H7 (cell line): Measurements from ENCODE around the gene SRA1. TPM values are rescaled to one million over a fixed set of nuclear protein-coding genes. Genes with fewer than 3 reads are reported as not detected.

ENCODE experiments used
- total RNA-seq: library from RNA; depleted of rRNA; stranded (reverse); fragments of >200 nt; shearing (Covaris generic); gene quantifications from 2 replicates; pipeline ENCODE4 v1.2.3, GENCODE V29; 2014; rRNA removed

Gene SRA1
- total RNA-seq, 1 experiment from 2014 or later, result 36.4 TPM

Other genes starting within 250 kb of the SRA1 start
- 1.6 and 2.3 TPM in 2 replicates for gene HBEGF, start 210.9 kb downstream of the SRA1 start, total RNA-seq
- 0.33 TPM in 1 of 2 replicates, not detected in the other for gene SLC4A9, start 197.3 kb downstream of the SRA1 start, total RNA-seq
- 49.2 and 58.0 TPM in 2 replicates for gene ANKHD1, start 155.6 kb downstream of the SRA1 start, total RNA-seq
- gene EIF4EBP3, start 9.8 kb downstream of the SRA1 start, total RNA-seq, result 0.28 and 2.2 TPM in 2 replicates
- gene APBB3, start 7.1 kb upstream of the SRA1 start, total RNA-seq, result 9.2 and 24.0 TPM in 2 replicates
- gene SLC35A4, start 7.4 kb upstream of the SRA1 start, total RNA-seq, result 22.6 and 31.7 TPM in 2 replicates
- 0.21 TPM in 1 of 2 replicates, not detected in the other for gene CD14, start 75.7 kb upstream of the SRA1 start, total RNA-seq
- gene TMCO6, start 82.0 kb upstream of the SRA1 start, total RNA-seq, result 27.1 and 34.4 TPM in 2 replicates
- gene NDUFA2, start 90.2 kb upstream of the SRA1 start, total RNA-seq, result 136 and 144 TPM in 2 replicates
- gene IK, start 90.4 kb upstream of the SRA1 start, total RNA-seq, result 55.5 and 76.3 TPM in 2 replicates
- gene WDR55, start 107.4 kb upstream of the SRA1 start, total RNA-seq, result 15.7 and 24.0 TPM in 2 replicates
- 0.83 and 0.85 TPM in 2 replicates for gene DND1, start 116.1 kb upstream of the SRA1 start, total RNA-seq
- 45.3 and 46.6 TPM in 2 replicates for gene HARS1, start 133.9 kb upstream of the SRA1 start, total RNA-seq
- gene HARS2, start 134.0 kb upstream of the SRA1 start, total RNA-seq, result 31.8 and 33.5 TPM in 2 replicates
- gene ZMAT2, start 143.0 kb upstream of the SRA1 start, total RNA-seq, result 42.3 and 42.7 TPM in 2 replicates
- gene PCDHA1, start 228.7 kb upstream of the SRA1 start, total RNA-seq, result not detected in 2 replicates
- gene PCDHA2, start 237.4 kb upstream of the SRA1 start, total RNA-seq, result not detected in 2 replicates
- not detected in 2 replicates for gene PCDHA3, start 243.6 kb upstream of the SRA1 start, total RNA-seq
- gene PCDHA4, start 249.6 kb upstream of the SRA1 start, total RNA-seq, result 6.0 and 7.6 TPM in 2 replicates